ENCODE measurements around the gene ANKRD34A. TPM values are rescaled to one million over a fixed set of nuclear protein-coding genes. Genes with fewer than 3 reads are reported as not detected.

Gene ANKRD34A
- total and polyA plus RNA-seq, 2 experiments from 2014 or later = 0.16 to 0.35 TPM

DNA sequence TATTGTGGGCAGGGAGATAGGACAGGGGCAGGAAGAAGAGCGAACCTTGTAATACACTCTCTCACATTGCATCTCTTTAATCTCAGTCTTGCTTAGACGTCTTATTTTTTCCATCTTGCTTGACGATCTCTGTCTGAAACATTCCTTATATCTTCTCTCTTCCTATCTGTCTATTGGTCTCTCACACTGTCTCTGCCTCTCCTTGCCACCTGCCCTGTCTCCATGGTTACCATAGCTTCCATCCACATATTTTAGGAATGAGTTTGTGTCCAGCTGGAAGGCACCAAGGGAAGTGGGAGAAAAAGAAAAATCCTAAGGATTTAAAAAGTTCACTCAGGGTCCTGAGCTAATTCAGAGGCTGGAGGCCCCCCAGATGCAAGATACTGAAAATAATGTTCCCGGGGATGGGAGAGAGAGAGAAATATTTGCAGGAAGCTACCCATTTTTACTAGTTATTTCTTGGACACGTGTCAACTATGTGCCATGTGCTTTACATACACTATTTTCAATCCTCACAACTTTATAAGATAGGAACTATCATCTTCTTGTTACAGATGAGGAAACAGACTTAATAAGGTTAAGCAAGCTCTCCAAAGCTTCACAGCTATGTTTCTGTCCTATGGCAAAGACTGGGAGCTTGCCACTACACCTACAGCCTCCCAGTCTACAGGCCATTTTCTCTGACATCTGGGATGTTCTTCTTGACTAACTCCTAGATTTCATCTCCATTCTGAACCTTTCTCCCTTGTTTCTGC, 933 bp downstream of the ANKRD34A start:
- no peak for ATAC-seq
- Histone ChIP-seq H3K27me3 (ENCODE audit: insufficient read depth) (peaks cover 56% of the 10 kb centered on the region), H2AFZ (no peak overlapping the region; the same call in 1 of the 2 replicates), H3F3A (replicated peaks; ENCODE audit: low read depth) (0 out of 2 replicates have a peak, but pooled peaks cover 4% of the 10 kb centered on the region), H3K4me2 (peak overlapping the region; percentile 93), H3K79me2 (replicated peaks; ENCODE audit: insufficient read depth) (no peaks in the 10 kb centered on the region), H3K27ac (ENCODE audit: low read depth) (no peak overlapping the region), H4K20me1 (replicated peaks; ENCODE audit: insufficient read depth) (no peaks in the 10 kb centered on the region), H3K36me3 (ENCODE audit: insufficient read depth) (no peaks in the 10 kb centered on the region), H3K9me2 (ENCODE audit: insufficient read depth) (no peaks in the 10 kb centered on the region), H3K4me1 (ENCODE audit: insufficient read depth) (peaks cover 23% of the 10 kb centered on the region), H3K4me3 (peak overlapping the region; percentile 90)
- Mint-ChIP-seq H3K4me3 (peak overlapping the region; percentile 92), H3K36me3 (ENCODE audit: low read depth) (peaks cover 3% of the 10 kb centered on the region; the same call in 2 of the 3 replicates), H3K4me1 (peaks cover 22% of the 10 kb centered on the region), H3K27ac (no peak overlapping the region), H3K27me3 (ENCODE audit: insufficient read depth, low read depth, poor library complexity) (peaks cover 59% of the 10 kb centered on the region), H3K9me3 (peaks cover 7% of the 10 kb centered on the region)
- TF ChIP-seq ZNF114 (CRISPR knock-in tag; IDR thresholded peaks at IDR 0.05) (no peak), NANOG (IDR thresholded peaks at IDR 0.05; ENCODE audit: borderline replicate concordance) (no peak), POLR2AphosphoS5 (IDR thresholded peaks at IDR 0.05; ENCODE audit: low read depth) (no peak), EZH2 (IDR thresholded peaks at IDR 0.05; ENCODE audit: low read depth, unreplicated experiment) (no peak), CREB1 (CRISPR knock-in tag; IDR thresholded peaks at IDR 0.05; ENCODE audit: low read depth) (no peak), STAT1 (IDR thresholded peaks at IDR 0.05; ENCODE audit: unreplicated experiment) (no peak), ZNF331 (CRISPR knock-in tag; IDR thresholded peaks at IDR 0.05; ENCODE audit: low read depth) (no peak), JUNB (IDR thresholded peaks at IDR 0.05; ENCODE audit: unreplicated experiment) (no peak), EZH2phosphoT487 (IDR thresholded peaks at IDR 0.05; ENCODE audit: unreplicated experiment) (no peak)
- TF ChIP-seq, protein P1, sequence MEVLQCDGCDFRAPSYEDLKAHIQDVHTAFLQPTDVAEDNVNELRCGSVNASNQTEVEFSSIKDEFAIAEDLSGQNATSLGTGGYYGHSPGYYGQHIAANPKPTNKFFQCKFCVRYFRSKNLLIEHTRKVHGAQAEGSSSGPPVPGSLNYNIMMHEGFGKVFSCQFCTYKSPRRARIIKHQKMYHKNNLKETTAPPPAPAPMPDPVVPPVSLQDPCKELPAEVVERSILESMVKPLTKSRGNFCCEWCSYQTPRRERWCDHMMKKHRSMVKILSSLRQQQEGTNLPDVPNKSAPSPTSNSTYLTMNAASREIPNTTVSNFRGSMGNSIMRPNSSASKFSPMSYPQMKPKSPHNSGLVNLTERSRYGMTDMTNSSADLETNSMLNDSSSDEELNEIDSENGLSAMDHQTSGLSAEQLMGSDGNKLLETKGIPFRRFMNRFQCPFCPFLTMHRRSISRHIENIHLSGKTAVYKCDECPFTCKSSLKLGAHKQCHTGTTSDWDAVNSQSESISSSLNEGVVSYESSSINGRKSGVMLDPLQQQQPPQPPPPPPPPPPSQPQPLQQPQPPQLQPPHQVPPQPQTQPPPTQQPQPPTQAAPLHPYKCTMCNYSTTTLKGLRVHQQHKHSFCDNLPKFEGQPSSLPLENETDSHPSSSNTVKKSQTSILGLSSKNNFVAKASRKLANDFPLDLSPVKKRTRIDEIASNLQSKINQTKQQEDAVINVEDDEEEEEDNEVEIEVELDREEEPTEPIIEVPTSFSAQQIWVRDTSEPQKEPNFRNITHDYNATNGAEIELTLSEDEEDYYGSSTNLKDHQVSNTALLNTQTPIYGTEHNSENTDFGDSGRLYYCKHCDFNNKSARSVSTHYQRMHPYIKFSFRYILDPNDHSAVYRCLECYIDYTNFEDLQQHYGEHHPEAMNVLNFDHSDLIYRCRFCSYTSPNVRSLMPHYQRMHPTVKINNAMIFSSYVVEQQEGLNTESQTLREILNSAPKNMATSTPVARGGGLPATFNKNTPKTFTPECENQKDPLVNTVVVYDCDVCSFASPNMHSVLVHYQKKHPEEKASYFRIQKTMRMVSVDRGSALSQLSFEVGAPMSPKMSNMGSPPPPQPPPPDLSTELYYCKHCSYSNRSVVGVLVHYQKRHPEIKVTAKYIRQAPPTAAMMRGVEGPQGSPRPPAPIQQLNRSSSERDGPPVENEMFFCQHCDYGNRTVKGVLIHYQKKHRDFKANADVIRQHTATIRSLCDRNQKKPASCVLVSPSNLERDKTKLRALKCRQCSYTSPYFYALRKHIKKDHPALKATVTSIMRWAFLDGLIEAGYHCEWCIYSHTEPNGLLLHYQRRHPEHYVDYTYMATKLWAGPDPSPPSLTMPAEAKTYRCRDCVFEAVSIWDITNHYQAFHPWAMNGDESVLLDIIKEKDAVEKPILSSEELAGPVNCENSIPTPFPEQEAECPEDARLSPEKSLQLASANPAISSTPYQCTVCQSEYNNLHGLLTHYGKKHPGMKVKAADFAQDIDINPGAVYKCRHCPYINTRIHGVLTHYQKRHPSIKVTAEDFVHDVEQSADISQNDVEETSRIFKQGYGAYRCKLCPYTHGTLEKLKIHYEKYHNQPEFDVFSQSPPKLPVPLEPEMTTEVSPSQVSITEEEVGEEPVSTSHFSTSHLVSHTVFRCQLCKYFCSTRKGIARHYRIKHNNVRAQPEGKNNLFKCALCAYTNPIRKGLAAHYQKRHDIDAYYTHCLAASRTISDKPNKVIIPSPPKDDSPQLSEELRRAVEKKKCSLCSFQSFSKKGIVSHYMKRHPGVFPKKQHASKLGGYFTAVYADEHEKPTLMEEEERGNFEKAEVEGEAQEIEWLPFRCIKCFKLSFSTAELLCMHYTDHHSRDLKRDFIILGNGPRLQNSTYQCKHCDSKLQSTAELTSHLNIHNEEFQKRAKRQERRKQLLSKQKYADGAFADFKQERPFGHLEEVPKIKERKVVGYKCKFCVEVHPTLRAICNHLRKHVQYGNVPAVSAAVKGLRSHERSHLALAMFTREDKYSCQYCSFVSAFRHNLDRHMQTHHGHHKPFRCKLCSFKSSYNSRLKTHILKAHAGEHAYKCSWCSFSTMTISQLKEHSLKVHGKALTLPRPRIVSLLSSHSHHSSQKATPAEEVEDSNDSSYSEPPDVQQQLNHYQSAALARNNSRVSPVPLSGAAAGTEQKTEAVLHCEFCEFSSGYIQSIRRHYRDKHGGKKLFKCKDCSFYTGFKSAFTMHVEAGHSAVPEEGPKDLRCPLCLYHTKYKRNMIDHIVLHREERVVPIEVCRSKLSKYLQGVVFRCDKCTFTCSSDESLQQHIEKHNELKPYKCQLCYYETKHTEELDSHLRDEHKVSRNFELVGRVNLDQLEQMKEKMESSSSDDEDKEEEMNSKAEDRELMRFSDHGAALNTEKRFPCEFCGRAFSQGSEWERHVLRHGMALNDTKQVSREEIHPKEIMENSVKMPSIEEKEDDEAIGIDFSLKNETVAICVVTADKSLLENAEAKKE (CRISPR knock-in tag; IDR thresholded peaks at IDR 0.05) = no peak
- TF ChIP-seq, protein P2, sequence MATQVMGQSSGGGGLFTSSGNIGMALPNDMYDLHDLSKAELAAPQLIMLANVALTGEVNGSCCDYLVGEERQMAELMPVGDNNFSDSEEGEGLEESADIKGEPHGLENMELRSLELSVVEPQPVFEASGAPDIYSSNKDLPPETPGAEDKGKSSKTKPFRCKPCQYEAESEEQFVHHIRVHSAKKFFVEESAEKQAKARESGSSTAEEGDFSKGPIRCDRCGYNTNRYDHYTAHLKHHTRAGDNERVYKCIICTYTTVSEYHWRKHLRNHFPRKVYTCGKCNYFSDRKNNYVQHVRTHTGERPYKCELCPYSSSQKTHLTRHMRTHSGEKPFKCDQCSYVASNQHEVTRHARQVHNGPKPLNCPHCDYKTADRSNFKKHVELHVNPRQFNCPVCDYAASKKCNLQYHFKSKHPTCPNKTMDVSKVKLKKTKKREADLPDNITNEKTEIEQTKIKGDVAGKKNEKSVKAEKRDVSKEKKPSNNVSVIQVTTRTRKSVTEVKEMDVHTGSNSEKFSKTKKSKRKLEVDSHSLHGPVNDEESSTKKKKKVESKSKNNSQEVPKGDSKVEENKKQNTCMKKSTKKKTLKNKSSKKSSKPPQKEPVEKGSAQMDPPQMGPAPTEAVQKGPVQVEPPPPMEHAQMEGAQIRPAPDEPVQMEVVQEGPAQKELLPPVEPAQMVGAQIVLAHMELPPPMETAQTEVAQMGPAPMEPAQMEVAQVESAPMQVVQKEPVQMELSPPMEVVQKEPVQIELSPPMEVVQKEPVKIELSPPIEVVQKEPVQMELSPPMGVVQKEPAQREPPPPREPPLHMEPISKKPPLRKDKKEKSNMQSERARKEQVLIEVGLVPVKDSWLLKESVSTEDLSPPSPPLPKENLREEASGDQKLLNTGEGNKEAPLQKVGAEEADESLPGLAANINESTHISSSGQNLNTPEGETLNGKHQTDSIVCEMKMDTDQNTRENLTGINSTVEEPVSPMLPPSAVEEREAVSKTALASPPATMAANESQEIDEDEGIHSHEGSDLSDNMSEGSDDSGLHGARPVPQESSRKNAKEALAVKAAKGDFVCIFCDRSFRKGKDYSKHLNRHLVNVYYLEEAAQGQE (IDR thresholded peaks at IDR 0.05; ENCODE audit: unreplicated experiment) = no peak
- TF ChIP-seq, protein P3, sequence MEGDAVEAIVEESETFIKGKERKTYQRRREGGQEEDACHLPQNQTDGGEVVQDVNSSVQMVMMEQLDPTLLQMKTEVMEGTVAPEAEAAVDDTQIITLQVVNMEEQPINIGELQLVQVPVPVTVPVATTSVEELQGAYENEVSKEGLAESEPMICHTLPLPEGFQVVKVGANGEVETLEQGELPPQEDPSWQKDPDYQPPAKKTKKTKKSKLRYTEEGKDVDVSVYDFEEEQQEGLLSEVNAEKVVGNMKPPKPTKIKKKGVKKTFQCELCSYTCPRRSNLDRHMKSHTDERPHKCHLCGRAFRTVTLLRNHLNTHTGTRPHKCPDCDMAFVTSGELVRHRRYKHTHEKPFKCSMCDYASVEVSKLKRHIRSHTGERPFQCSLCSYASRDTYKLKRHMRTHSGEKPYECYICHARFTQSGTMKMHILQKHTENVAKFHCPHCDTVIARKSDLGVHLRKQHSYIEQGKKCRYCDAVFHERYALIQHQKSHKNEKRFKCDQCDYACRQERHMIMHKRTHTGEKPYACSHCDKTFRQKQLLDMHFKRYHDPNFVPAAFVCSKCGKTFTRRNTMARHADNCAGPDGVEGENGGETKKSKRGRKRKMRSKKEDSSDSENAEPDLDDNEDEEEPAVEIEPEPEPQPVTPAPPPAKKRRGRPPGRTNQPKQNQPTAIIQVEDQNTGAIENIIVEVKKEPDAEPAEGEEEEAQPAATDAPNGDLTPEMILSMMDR (conservative IDR thresholded peaks at IDR 0.05; ENCODE audit: low read depth in 2 of 2) = no peak
- TF ChIP-seq, protein P4, sequence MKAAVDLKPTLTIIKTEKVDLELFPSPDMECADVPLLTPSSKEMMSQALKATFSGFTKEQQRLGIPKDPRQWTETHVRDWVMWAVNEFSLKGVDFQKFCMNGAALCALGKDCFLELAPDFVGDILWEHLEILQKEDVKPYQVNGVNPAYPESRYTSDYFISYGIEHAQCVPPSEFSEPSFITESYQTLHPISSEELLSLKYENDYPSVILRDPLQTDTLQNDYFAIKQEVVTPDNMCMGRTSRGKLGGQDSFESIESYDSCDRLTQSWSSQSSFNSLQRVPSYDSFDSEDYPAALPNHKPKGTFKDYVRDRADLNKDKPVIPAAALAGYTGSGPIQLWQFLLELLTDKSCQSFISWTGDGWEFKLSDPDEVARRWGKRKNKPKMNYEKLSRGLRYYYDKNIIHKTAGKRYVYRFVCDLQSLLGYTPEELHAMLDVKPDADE (IDR thresholded peaks at IDR 0.05) = no peak
- no peak for DNase-seq (ENCODE audit: low spot score)
